ENCODE measurements around the gene HELB.

The HELB gene

GRCh38 chr12:66304296-66304900 is 2.1 kb downstream of the HELB start:
- no peak overlapping the region for H3K27ac ChIP-seq
- no peak for TF ChIP-seq CTCF (IDR thresholded peaks at IDR 0.05; ENCODE audit: low read depth, low read length)
- no peaks in the 10 kb centered on the region for H3K27me3 ChIP-seq (ENCODE audit: insufficient read depth, low read depth, severe bottlenecking)
- H3K4me3 ChIP-seq (ENCODE audit: low read depth, low read length): no peak overlapping the region
- H3K36me3 ChIP-seq: peaks cover 3% of the 10 kb centered on the region; the same call in 1 of the 2 replicates
- no peak for DNase-seq
- no peaks in the 10 kb centered on the region for H3K9me3 ChIP-seq (ENCODE audit: severe bottlenecking)

- peaks cover 3% of the 10 kb centered on the region; the same call in 1 of the 2 replicates for H3K36me3 ChIP-seq
- H3K4me3 ChIP-seq (ENCODE audit: low read depth, low read length): no peak overlapping the region
These were observed 7.3 kb downstream of the HELB start for GRCh38 chr12:66309606-66310005.

GRCh38 chr12:66312189-66312588 is 9.9 kb downstream of the HELB start:
- DNase-seq: no peak
- H3K27ac ChIP-seq: no peak overlapping the region

More at GRCh38 chr12:66309606-66310005, 7.3 kb downstream of the HELB start:
- Histone ChIP-seq H3K27me3 (ENCODE audit: insufficient read depth, low read depth, severe bottlenecking) (no peaks in the 10 kb centered on the region), H3K9me3 (ENCODE audit: severe bottlenecking) (no peaks in the 10 kb centered on the region), H3K27ac (no peak overlapping the region)
- no peak for DNase-seq
- TF ChIP-seq CTCF (IDR thresholded peaks at IDR 0.05; ENCODE audit: low read depth, low read length): no peak

GRCh38 chr12:66314278-66314677 is 12.0 kb downstream of the HELB start:
- no peak for TF ChIP-seq CTCF (IDR thresholded peaks at IDR 0.05; ENCODE audit: low read depth, low read length)
- Histone ChIP-seq H3K27ac (no peak overlapping the region), H3K27me3 (ENCODE audit: insufficient read depth, low read depth, severe bottlenecking) (no peaks in the 10 kb centered on the region), H3K36me3 (no peaks in the 10 kb centered on the region; the same call in 1 of the 2 replicates), H3K4me3 (ENCODE audit: low read depth, low read length) (no peak overlapping the region), H3K9me3 (ENCODE audit: severe bottlenecking) (no peaks in the 10 kb centered on the region)
- DNase-seq: no peak

More at GRCh38 chr12:66312189-66312588, 9.9 kb downstream of the HELB start:
- Histone ChIP-seq H3K9me3 (ENCODE audit: severe bottlenecking) (no peaks in the 10 kb centered on the region), H3K27me3 (ENCODE audit: insufficient read depth, low read depth, severe bottlenecking) (no peaks in the 10 kb centered on the region), H3K36me3 (no peaks in the 10 kb centered on the region; the same call in 1 of the 2 replicates), H3K4me3 (ENCODE audit: low read depth, low read length) (no peak overlapping the region)
- TF ChIP-seq CTCF (IDR thresholded peaks at IDR 0.05; ENCODE audit: low read depth, low read length): no peak

- TF ChIP-seq CTCF (IDR thresholded peaks at IDR 0.05; ENCODE audit: low read depth, low read length): no peak
- H3K4me3 ChIP-seq (ENCODE audit: low read depth, low read length): no peak overlapping the region
- no peak overlapping the region for H3K27ac ChIP-seq
- H3K9me3 ChIP-seq (ENCODE audit: severe bottlenecking): no peaks in the 10 kb centered on the region
- no peaks in the 10 kb centered on the region for H3K27me3 ChIP-seq (ENCODE audit: insufficient read depth, low read depth, severe bottlenecking)
- no peaks in the 10 kb centered on the region for H3K36me3 ChIP-seq
- no peak for DNase-seq
These were observed 17.1 kb downstream of the HELB start for GRCh38 chr12:66319266-66319954.
